ENCODE data around the gene PGC.
A peak's percentile ranks its signal among the peaks of the same experiment; 100 is the strongest.

DNA sequence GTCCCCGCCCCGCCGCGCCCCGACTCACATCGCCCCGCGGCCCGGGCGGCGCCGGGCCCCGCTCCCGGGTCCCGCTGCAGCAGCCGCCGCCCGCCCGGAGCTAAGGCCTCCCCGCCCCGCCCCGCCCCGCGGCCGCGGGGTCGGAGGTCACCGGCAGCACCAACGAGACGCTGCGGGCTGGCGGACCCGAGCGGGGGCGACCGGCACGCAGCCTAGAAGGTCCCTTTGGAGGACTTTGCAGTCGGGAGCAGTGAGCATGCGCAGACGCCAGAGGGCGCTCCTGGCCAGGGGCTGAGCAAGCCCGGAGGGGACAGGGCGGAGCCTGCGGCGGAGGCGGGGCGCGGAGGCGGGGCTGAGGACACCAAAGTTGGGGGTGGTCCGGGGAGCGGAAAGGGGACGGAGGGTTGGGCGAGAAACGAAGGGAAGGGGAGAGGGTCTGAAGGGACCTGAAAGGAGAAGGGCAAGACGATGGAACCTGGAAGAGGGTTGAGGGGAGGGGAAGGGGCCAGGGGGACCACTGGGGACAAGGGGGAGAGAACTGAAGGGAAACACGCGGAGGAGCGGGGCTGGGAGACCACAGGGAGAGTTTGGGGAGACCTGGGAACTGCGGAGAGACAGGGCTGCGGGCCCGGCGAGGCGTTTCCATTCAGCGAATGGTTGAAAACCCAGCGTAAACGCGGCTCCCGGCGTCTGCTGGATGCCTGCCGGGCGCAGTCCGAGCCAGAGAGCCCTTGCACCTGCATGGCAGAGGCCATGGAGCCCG lies 32.8 kb upstream of the PGC start, which contains the start of gene FRS3:
- TF ChIP-seq, protein P1, sequence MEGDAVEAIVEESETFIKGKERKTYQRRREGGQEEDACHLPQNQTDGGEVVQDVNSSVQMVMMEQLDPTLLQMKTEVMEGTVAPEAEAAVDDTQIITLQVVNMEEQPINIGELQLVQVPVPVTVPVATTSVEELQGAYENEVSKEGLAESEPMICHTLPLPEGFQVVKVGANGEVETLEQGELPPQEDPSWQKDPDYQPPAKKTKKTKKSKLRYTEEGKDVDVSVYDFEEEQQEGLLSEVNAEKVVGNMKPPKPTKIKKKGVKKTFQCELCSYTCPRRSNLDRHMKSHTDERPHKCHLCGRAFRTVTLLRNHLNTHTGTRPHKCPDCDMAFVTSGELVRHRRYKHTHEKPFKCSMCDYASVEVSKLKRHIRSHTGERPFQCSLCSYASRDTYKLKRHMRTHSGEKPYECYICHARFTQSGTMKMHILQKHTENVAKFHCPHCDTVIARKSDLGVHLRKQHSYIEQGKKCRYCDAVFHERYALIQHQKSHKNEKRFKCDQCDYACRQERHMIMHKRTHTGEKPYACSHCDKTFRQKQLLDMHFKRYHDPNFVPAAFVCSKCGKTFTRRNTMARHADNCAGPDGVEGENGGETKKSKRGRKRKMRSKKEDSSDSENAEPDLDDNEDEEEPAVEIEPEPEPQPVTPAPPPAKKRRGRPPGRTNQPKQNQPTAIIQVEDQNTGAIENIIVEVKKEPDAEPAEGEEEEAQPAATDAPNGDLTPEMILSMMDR (IDR thresholded peaks at IDR 0.05), result peak; percentile 78 to 95 (median 88)
- TF ChIP-seq POLR2A (IDR thresholded peaks at IDR 0.05) (peak; percentile 25 to 56), EP300 (IDR thresholded peaks at IDR 0.05) (no peak)
